Activated CD4-positive, alpha-beta T cell treated with anti-CD3 and anti-CD28 coated beads for 36 hours (primary cell): ENCODE results near the gene ARRB1. TPM values are rescaled to one million over a fixed set of nuclear protein-coding genes. Genes with fewer than 3 reads are reported as not detected.
A peak's percentile ranks its signal among the peaks of the same experiment; 100 is the strongest.
"Not testable (repeated sequence)": the region's sequence is repeated elsewhere in the genome, so short reads cannot be mapped to it uniquely, and the experiment has no call there.

ENCODE experiments used
- ATAC-seq: fragments of 200-7000 bp; cut with Tn5 transposase; one replicate; pipeline ENCODE4 v1.10.0; 2021; ENCODE audit warnings: mild to moderate bottlenecking, moderate library complexity
- CTCF ChIA-PET: fragments of 350-600 bp; sonication (Branson Sonifier 250); formaldehyde crosslinking; loops from one replicate; lab custom pipeline; 2021; ENCODE audit warnings: antibody characterized with exemption; lab: Charles Lee
- POLR2A ChIA-PET: fragments of 350-600 bp; sonication (Branson Sonifier 250); formaldehyde crosslinking; loops from one replicate; lab custom pipeline; 2021; ENCODE audit warnings: antibody characterized with exemption, inconsistent platforms; lab: Charles Lee
- DNase-seq: peaks from one replicate; pipeline ENCODE4 v3.0.0-alpha.2; 2020
- H3K27ac Mint-ChIP-seq: one replicate; pipeline ENCODE4 v1.8.0; 2021; ENCODE audit warnings: mixed read lengths
- H3K27me3 Mint-ChIP-seq: one replicate; pipeline ENCODE4 v1.8.0; 2021; ENCODE audit warnings: mixed read lengths
- H3K36me3 Mint-ChIP-seq: one replicate; pipeline ENCODE4 v1.8.0; 2021; ENCODE audit warnings: low read depth, mixed read lengths
- H3K4me1 Mint-ChIP-seq: one replicate; pipeline ENCODE4 v1.8.0; 2021; ENCODE audit warnings: mixed read lengths
- H3K4me3 Mint-ChIP-seq: one replicate; pipeline ENCODE4 v1.8.0; 2021; ENCODE audit warnings: mild to moderate bottlenecking, moderate library complexity, mixed read lengths
- H3K9me3 Mint-ChIP-seq: one replicate; pipeline ENCODE4 v1.8.0; 2021; ENCODE audit warnings: low read depth, mixed read lengths
- intact Hi-C, 2 experiments: fragments of 100-400 bp; cut with DNase I in 1 of 2; cut with micrococcal nuclease in 1 of 2; formaldehyde crosslinking; loops; one replicate each; pipeline versions ENCODE4 v1.14.2 to v1.15.1; 2022 to 2024; cut with DNase I, micrococcal nuclease
- total RNA-seq, 2 experiments: library from RNA; stranded (reverse); gene quantifications; one replicate each; pipeline ENCODE4 v1.2.3, GENCODE V29; 2021

ARRB1 gene
- total RNA-seq, 2 experiments from 2014 or later, result 21.0 to 21.8 TPM

- CTCF ChIA-PET, result interaction anchor here (0.7 to 1.3 kb wide), 6 partner anchors 10 to 92 kb away, joined by 3 to 5 read pairs (median 3); no protein-coding TSS in a partner anchor
- intact Hi-C loops, result no loop called here
- Mint-ChIP-seq H3K27ac (no peak overlapping the region), H3K4me1 (peaks cover 6% of the 10 kb centered on the region), H3K27me3 (no peaks in the 10 kb centered on the region), H3K4me3 (no peak overlapping the region), H3K36me3 (no peaks in the 10 kb centered on the region), H3K9me3 (no peaks in the 10 kb centered on the region)
- POLR2A ChIA-PET, result no interaction called here
- no peak for DNase-seq
- no peak for ATAC-seq
Measured at GRCh38 chr11:75371949-75372876, 20.8 kb upstream of the ARRB1 start.

GRCh38 chr11:75369560-75370255 lies 18.2 kb upstream of the ARRB1 start:
- DNase-seq (no peak), ATAC-seq (no peak)
- H3K27ac Mint-ChIP-seq, result no peak overlapping the region
- POLR2A ChIA-PET, result no interaction called here
- no peaks in the 10 kb centered on the region for H3K36me3 Mint-ChIP-seq
- no peaks in the 10 kb centered on the region for H3K27me3 Mint-ChIP-seq
- intact Hi-C loops, result no loop called here
- CTCF ChIA-PET, result interaction anchor here (0.6 to 1.4 kb wide), 3 partner anchors 11 to 76 kb away, joined by 4 to 5 read pairs (median 5); no protein-coding TSS in a partner anchor
- H3K4me3 Mint-ChIP-seq, result no peak overlapping the region
- H3K9me3 Mint-ChIP-seq, result no peaks in the 10 kb centered on the region
- peaks cover 6% of the 10 kb centered on the region for H3K4me1 Mint-ChIP-seq

GRCh38 chr11:75366826-75367225 lies 15.4 kb upstream of the ARRB1 start:
- intact Hi-C loops, H3K27me3 Mint-ChIP-seq, H3K4me1 Mint-ChIP-seq, H3K9me3 Mint-ChIP-seq, DNase-seq, H3K36me3 Mint-ChIP-seq, H3K4me3 Mint-ChIP-seq, H3K27ac Mint-ChIP-seq, ATAC-seq, POLR2A ChIA-PET: not testable (repeated sequence)
- CTCF ChIA-PET, result interaction anchor here (1.2 kb wide), 1 partner anchor 14 kb away, joined by 3 read pairs; no protein-coding TSS in a partner anchor

GRCh38 chr11:75365711-75366181 lies 14.3 kb upstream of the ARRB1 start:
- intact Hi-C loops, result no loop called here
- DNase-seq (no peak), ATAC-seq (no peak)
- H3K27me3 Mint-ChIP-seq, result no peaks in the 10 kb centered on the region
- H3K4me3 Mint-ChIP-seq, result no peak overlapping the region
- ChIA-PET CTCF (no interaction called here), POLR2A (no interaction called here)
- no peaks in the 10 kb centered on the region for H3K9me3 Mint-ChIP-seq
- H3K36me3 Mint-ChIP-seq, result no peaks in the 10 kb centered on the region
- no peak overlapping the region for H3K27ac Mint-ChIP-seq
- H3K4me1 Mint-ChIP-seq, result peaks cover 6% of the 10 kb centered on the region

- H3K9me3 Mint-ChIP-seq, H3K27me3 Mint-ChIP-seq, H3K4me1 Mint-ChIP-seq, H3K4me3 Mint-ChIP-seq, ATAC-seq, H3K27ac Mint-ChIP-seq, POLR2A ChIA-PET, H3K36me3 Mint-ChIP-seq, DNase-seq, intact Hi-C loops: not testable (repeated sequence)
- CTCF ChIA-PET, result interaction anchor here (0.6 to 2.1 kb wide), 10 partner anchors 9 to 1617 kb away, joined by 3 to 9 read pairs (median 4); no protein-coding TSS in a partner anchor
Measured at GRCh38 chr11:75362285-75362684, 10.8 kb upstream of the ARRB1 start.

GRCh38 chr11:75356613-75357012 lies 5.2 kb upstream of the ARRB1 start:
- Mint-ChIP-seq H3K27me3 (no peaks in the 10 kb centered on the region), H3K27ac (no peak overlapping the region), H3K36me3 (no peaks in the 10 kb centered on the region), H3K4me3 (no peak overlapping the region), H3K4me1 (peaks cover 17% of the 10 kb centered on the region), H3K9me3 (no peaks in the 10 kb centered on the region)
- ChIA-PET CTCF (interaction anchor here (0.6 to 2.2 kb wide), 6 partner anchors 26 to 112 kb away, joined by 3 to 11 read pairs (median 4); no protein-coding TSS in a partner anchor), POLR2A (no interaction called here)
- no peak for DNase-seq
- ATAC-seq, result no peak
- intact Hi-C loops, result no loop called here

- H3K4me3 Mint-ChIP-seq, result no peak overlapping the region
- ATAC-seq (no peak), DNase-seq (no peak)
- ChIA-PET CTCF (interaction anchor here (0.6 to 2.2 kb wide), 5 partner anchors 15 to 75 kb away, joined by 3 to 11 read pairs (median 4); no protein-coding TSS in a partner anchor), POLR2A (no interaction called here)
- no peaks in the 10 kb centered on the region for H3K36me3 Mint-ChIP-seq
- H3K27me3 Mint-ChIP-seq, result no peaks in the 10 kb centered on the region
- no peak overlapping the region for H3K27ac Mint-ChIP-seq
- H3K4me1 Mint-ChIP-seq, result peaks cover 27% of the 10 kb centered on the region
- no peaks in the 10 kb centered on the region for H3K9me3 Mint-ChIP-seq
- intact Hi-C loops, result no loop called here
Measured at GRCh38 chr11:75355051-75355450, 3.6 kb upstream of the ARRB1 start.

GRCh38 chr11:75352588-75353206 lies 1.2 kb upstream of the ARRB1 start:
- ATAC-seq (no peak), DNase-seq (no peak)
- H3K27ac Mint-ChIP-seq, result peak overlapping the region; percentile 88
- no peaks in the 10 kb centered on the region for H3K36me3 Mint-ChIP-seq
- ChIA-PET POLR2A (no interaction called here), CTCF (interaction anchor here (0.6 to 1.6 kb wide), 7 partner anchors 9 to 73 kb away, joined by 3 to 5 read pairs (median 4); no protein-coding TSS in a partner anchor)
- H3K4me1 Mint-ChIP-seq, result peaks cover 49% of the 10 kb centered on the region
- H3K27me3 Mint-ChIP-seq, result no peaks in the 10 kb centered on the region
- H3K4me3 Mint-ChIP-seq, result peak overlapping the region; percentile 84
- H3K9me3 Mint-ChIP-seq, result no peaks in the 10 kb centered on the region
- intact Hi-C loops, result no loop called here

GRCh38 chr11:75351791-75352587 lies 528 bp upstream of the ARRB1 start:
- DNase-seq (peak; percentile 69), ATAC-seq (peak; percentile 59)
- Mint-ChIP-seq H3K27ac (peak overlapping the region; percentile 88), H3K27me3 (no peaks in the 10 kb centered on the region), H3K4me1 (peaks cover 55% of the 10 kb centered on the region), H3K36me3 (no peaks in the 10 kb centered on the region), H3K4me3 (peak overlapping the region; percentile 84), H3K9me3 (no peaks in the 10 kb centered on the region)
- intact Hi-C loops, result loop anchor here in 1 of 2 experiments (1.0 kb wide), 2 partner anchors 23 to 47 kb away; partner anchors contain the start of gene RPS3
- ChIA-PET CTCF (interaction anchor here (0.6 to 3.1 kb wide), 13 partner anchors 10 to 76 kb away, joined by 3 to 21 read pairs (median 4); no protein-coding TSS in a partner anchor), POLR2A (interaction anchor here (1.5 kb wide), 1 partner anchor 13 kb away, joined by 4 read pairs; no protein-coding TSS in a partner anchor)
